ENCODE results near the gene C1D.

The C1D gene, protein sequence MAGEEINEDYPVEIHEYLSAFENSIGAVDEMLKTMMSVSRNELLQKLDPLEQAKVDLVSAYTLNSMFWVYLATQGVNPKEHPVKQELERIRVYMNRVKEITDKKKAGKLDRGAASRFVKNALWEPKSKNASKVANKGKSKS

GRCh38 chr2:68062680-68063387, at the start of gene C1D:
Gene C1D, minus strand, starts transcription at chr2:68063004. Its CDS starts 15,694 bp downstream, at chr2:68047310.
- Mint-ChIP-seq H3K27ac (peak within 1 kb of the TSS; percentile 97), H3K4me1 (peaks cover 32% of the 10 kb centered on the region), H3K4me3 (peak within 1 kb of the TSS; percentile 94), H3K36me3 (peaks cover 1% of the 10 kb centered on the region), H3K9me3 (no peaks in the 10 kb centered on the region), H3K27me3 (peaks cover 4% of the 10 kb centered on the region)
- CTCF ChIA-PET, result interaction anchor here (1.5 kb wide), 1 partner anchor 220 kb away, joined by 3 read pairs; no protein-coding TSS in a partner anchor
- DNase-seq, result peak; percentile 94

- CTCF ChIA-PET, result interaction anchor here (3.8 kb wide), 1 partner anchor 12 kb away, joined by 12 read pairs; no protein-coding TSS in a partner anchor
- peaks cover 12% of the 10 kb centered on the region for H3K9me3 Mint-ChIP-seq
- H3K4me3 Mint-ChIP-seq, result no peak overlapping the region
- peaks cover 5% of the 10 kb centered on the region for H3K36me3 Mint-ChIP-seq
- H3K4me1 Mint-ChIP-seq, result no peaks in the 10 kb centered on the region
- no peaks in the 10 kb centered on the region for H3K27me3 Mint-ChIP-seq
- H3K27ac Mint-ChIP-seq, result no peak overlapping the region
- DNase-seq, result no peak
Measured at GRCh38 chr2:68110102-68110501, 47.3 kb upstream of the C1D start.

DNA sequence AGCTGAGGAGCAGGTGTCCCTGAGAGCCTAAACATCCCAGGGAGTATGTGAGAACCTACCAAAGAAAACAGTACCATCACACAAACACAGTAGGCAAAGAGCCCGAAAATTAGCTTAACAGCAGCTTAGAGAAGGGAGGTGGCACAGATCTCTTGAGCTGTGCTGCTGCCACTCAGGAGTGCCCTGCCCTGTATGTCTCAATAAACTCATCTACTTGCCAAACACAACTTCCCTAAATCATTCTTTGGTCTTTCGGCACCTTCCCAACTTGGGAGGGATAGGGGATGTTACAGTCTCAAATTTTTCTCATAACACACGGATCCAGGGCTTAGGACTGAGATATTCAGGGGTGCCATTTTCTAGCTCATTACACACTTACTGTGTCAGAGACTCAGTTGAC, 45.3 kb upstream of the C1D start:
- Mint-ChIP-seq H3K4me3 (no peak overlapping the region), H3K9me3 (peaks cover 14% of the 10 kb centered on the region), H3K36me3 (peaks cover 5% of the 10 kb centered on the region), H3K4me1 (no peaks in the 10 kb centered on the region), H3K27me3 (no peaks in the 10 kb centered on the region), H3K27ac (no peak overlapping the region)
- CTCF ChIA-PET, result interaction anchor here (0.6 to 3.8 kb wide), 4 partner anchors 14 to 184 kb away, joined by 3 to 12 read pairs (median 4); no protein-coding TSS in a partner anchor
- no peak for DNase-seq

DNA sequence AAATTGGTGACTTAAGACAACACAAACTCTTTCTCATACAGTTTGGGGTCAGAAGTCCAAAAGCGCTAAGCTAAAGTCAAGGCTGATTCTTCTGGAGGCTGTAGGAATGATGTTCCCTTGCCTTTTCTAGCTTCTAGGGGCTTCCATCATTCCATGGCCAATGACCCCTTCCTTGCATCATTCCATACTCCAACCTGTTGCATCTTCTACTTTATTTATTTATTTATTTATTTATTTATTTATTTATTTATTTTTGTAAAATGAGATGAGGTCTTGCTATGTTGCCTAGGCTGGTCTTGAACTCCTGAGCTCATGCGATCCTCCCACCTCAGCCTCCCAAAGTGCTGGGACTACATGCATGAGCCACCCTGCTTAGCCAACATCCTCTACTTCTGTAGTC, 44.7 kb upstream of the C1D start:
- H3K27me3 Mint-ChIP-seq, result no peaks in the 10 kb centered on the region
- no peaks in the 10 kb centered on the region for H3K4me1 Mint-ChIP-seq
- H3K36me3 Mint-ChIP-seq, result peaks cover 5% of the 10 kb centered on the region
- CTCF ChIA-PET, result interaction anchor here (3.8 kb wide), 1 partner anchor 14 kb away, joined by 12 read pairs; no protein-coding TSS in a partner anchor
- H3K9me3 Mint-ChIP-seq, result peaks cover 14% of the 10 kb centered on the region
- no peak overlapping the region for H3K27ac Mint-ChIP-seq
- DNase-seq, result no peak
- no peak overlapping the region for H3K4me3 Mint-ChIP-seq

GRCh38 chr2:68104111-68104835, 41.5 kb upstream of the C1D start:
- no peaks in the 10 kb centered on the region for H3K4me1 Mint-ChIP-seq
- CTCF ChIA-PET, result no interaction called here
- H3K9me3 Mint-ChIP-seq, result peaks cover 14% of the 10 kb centered on the region
- H3K36me3 Mint-ChIP-seq, result peaks cover 5% of the 10 kb centered on the region
- no peak for DNase-seq
- no peak overlapping the region for H3K4me3 Mint-ChIP-seq
- no peaks in the 10 kb centered on the region for H3K27me3 Mint-ChIP-seq
- no peak overlapping the region for H3K27ac Mint-ChIP-seq

DNA sequence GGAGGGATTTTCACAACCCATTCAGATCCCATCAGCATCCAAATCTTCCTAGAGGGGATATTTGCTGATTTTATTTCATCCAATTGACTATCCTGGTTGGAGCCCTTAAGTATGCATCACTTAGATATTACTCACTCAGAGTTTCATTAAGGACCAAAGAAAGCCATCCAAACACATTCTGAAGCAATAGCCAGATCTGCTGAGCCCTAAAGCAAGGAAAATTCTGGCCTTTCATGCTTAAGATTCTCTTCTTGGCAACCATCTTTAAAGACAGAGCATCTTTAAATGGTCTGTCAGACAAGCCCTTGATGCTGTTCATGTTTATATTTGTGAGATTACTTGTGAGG, 40.9 kb upstream of the C1D start:
- Mint-ChIP-seq H3K36me3 (peaks cover 5% of the 10 kb centered on the region), H3K9me3 (peaks cover 14% of the 10 kb centered on the region), H3K4me3 (no peak overlapping the region), H3K27ac (no peak overlapping the region), H3K4me1 (peaks cover 3% of the 10 kb centered on the region), H3K27me3 (no peaks in the 10 kb centered on the region)
- DNase-seq, result no peak
- CTCF ChIA-PET, result no interaction called here

DNA sequence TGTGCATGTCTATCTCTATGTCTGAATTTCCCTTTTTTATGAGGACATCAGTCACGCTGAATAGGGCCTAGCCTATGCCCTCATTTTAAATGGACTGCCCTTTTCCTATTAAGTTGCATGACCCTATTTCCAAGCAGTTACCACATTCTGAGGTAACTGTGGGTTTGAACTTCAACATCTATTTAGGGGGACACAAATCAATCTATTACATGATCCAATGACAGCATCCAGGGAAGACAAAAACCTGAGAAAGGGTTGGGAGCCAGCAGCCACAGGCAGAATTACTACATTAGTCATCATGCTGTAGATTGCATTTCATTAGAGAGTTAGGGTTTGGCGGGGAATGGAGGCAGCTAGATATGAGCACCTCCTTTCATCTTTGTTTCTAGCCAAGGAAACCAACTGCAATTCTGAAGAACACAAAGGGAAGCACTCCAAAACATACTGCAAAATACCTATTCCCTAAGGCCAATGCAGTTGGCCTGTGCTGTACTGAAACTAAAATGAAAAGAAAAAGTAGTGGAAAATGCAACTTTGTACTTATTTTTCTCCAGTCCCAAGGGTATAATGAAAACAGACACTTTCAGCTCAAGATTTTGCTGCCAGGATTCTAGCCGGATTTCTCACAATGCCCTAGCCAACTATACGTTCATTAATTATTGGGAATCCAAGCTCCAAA, 40.4 kb upstream of the C1D start:
- Mint-ChIP-seq H3K9me3 (peaks cover 14% of the 10 kb centered on the region), H3K36me3 (peaks cover 5% of the 10 kb centered on the region), H3K27ac (no peak overlapping the region), H3K4me1 (peaks cover 3% of the 10 kb centered on the region), H3K4me3 (no peak overlapping the region), H3K27me3 (no peaks in the 10 kb centered on the region)
- CTCF ChIA-PET, result no interaction called here
- no peak for DNase-seq

DNA sequence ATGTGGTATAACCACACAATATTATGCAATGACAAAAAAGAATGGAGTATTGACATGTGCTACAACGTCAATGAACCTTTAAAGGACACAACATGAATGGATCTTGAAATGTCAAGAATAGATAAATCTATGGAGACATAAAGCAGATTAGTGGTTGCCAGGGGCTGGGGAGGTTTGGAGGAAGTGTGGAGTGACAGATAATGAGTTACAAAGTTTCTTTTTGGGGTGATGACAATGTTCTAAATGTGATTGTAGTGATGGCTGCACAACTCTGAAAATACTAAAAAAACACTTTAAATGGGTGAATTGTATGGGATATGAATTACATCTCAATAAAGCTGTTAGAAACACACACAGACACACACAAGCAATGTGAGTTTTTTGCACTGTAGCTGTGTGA, 37.4 kb upstream of the C1D start:
- no peak overlapping the region for H3K27ac Mint-ChIP-seq
- no peaks in the 10 kb centered on the region for H3K27me3 Mint-ChIP-seq
- H3K4me3 Mint-ChIP-seq, result no peak overlapping the region
- H3K4me1 Mint-ChIP-seq, result peaks cover 3% of the 10 kb centered on the region
- H3K9me3 Mint-ChIP-seq, result peaks cover 2% of the 10 kb centered on the region
- DNase-seq, result no peak
- CTCF ChIA-PET, result no interaction called here
- H3K36me3 Mint-ChIP-seq, result no peaks in the 10 kb centered on the region

DNA sequence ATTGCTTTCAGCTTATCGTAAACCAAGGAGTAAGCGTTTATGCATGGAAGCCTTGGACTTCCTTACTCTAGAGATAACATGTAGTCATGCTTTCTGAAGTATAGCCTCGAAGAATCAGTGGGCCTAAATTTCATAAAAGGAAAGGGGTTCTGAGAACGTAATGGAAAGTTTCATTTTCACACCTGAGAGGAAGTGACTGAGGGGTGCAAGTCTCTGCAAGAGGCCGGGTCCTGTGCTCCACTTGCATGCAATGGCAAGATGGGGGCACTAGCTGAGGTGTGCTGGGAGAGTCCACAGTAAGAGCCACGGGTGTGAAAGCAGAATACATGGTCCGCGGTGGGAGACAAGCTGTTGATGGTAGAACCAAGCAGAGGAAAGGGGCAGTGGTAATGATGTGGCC, 36.5 kb upstream of the C1D start:
- no peaks in the 10 kb centered on the region for H3K27me3 Mint-ChIP-seq
- no peak overlapping the region for H3K4me3 Mint-ChIP-seq
- DNase-seq, result no peak
- no peaks in the 10 kb centered on the region for H3K36me3 Mint-ChIP-seq
- H3K9me3 Mint-ChIP-seq, result no peaks in the 10 kb centered on the region
- CTCF ChIA-PET, result no interaction called here
- no peak overlapping the region for H3K27ac Mint-ChIP-seq
- peaks cover 3% of the 10 kb centered on the region for H3K4me1 Mint-ChIP-seq

DNA sequence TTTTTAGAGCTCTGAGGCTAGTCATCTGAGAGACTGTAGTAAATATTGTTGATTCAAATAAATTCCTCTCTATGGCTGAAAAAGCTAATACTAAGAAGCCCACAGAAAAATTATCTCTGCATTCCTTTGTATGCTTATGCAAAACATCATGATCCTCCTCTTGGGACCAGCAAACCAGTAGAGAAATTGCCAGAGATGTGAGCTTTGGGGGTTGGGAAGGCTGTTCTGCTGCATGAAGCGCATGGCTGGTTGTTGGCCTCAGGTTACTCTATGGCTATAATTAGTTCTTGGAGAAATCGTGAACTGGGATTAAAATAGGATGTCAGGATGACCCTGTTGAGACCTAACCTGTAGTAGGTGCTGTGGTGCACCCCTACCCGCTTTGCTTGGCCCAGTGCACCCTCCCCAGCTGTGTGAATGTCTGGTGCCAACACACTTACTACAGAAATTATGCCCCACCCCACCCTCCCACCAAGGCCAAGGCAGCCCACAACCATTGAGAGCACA, 35.5 kb upstream of the C1D start:
- no peak for DNase-seq
- no peaks in the 10 kb centered on the region for H3K9me3 Mint-ChIP-seq
- CTCF ChIA-PET, result interaction anchor here (1.6 kb wide), 1 partner anchor 193 kb away, joined by 3 read pairs; no protein-coding TSS in a partner anchor
- H3K4me3 Mint-ChIP-seq, result no peak overlapping the region
- H3K36me3 Mint-ChIP-seq, result no peaks in the 10 kb centered on the region
- no peak overlapping the region for H3K27ac Mint-ChIP-seq
- H3K4me1 Mint-ChIP-seq, result peaks cover 3% of the 10 kb centered on the region
- H3K27me3 Mint-ChIP-seq, result no peaks in the 10 kb centered on the region

DNA sequence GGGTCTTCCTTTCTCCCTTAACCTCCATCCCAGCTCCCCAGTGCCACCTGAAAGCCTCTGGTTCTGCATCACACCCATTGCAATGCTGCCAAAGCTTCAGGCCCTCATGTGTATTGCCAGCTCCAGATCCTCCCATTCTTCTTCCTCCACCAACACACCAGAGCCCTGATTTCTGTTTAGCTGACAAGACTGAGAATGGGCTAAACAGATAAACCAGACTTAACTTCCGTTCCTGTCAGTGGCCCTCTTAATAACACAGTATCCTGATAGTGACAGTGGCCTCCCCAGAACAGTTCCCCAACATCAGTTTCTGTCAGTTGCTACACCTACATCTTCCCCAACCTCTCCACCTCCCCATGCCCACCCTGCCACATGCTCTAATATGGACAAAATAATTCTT, 31.3 kb upstream of the C1D start:
- CTCF ChIA-PET, result no interaction called here
- H3K27ac Mint-ChIP-seq, result no peak overlapping the region
- DNase-seq, result no peak
- no peaks in the 10 kb centered on the region for H3K36me3 Mint-ChIP-seq
- no peak overlapping the region for H3K4me3 Mint-ChIP-seq
- no peaks in the 10 kb centered on the region for H3K27me3 Mint-ChIP-seq
- no peaks in the 10 kb centered on the region for H3K9me3 Mint-ChIP-seq
- peaks cover 13% of the 10 kb centered on the region for H3K4me1 Mint-ChIP-seq

- no peak overlapping the region for H3K27ac Mint-ChIP-seq
- no peak overlapping the region for H3K4me3 Mint-ChIP-seq
- DNase-seq, result no peak
- no peaks in the 10 kb centered on the region for H3K9me3 Mint-ChIP-seq
- CTCF ChIA-PET, result no interaction called here
- no peaks in the 10 kb centered on the region for H3K36me3 Mint-ChIP-seq
- no peaks in the 10 kb centered on the region for H3K27me3 Mint-ChIP-seq
- peaks cover 12% of the 10 kb centered on the region for H3K4me1 Mint-ChIP-seq
Measured at GRCh38 chr2:68093634-68094033, 30.8 kb upstream of the C1D start.

DNA sequence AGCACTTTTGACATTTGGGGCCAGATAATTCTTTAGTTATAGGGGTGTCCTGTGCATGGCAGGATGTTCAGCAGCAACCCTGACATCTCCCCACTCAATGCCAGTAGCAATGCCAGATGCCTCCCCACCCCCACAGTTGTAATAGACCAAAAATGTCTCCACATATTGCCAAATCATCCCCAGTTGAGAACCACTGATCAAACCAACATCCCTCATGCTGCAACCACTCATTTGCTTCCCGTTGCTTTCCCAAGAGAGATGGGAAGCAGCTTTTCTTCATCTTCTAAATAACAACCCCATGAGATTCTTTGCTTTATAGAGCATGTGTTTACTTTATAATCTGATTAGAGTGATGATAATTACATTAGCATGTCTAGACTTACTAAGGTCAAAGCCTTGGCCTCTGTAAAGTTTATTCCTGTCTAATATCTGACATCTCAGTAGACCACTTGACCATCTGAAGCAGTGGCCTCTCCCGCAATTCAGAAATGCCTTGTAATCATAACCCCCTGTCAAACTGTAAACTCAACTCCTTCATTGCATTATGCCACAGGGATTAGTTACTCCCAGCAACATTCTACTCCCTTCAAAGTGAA, 28.7 kb upstream of the C1D start:
- Mint-ChIP-seq H3K4me1 (peaks cover 12% of the 10 kb centered on the region), H3K27ac (no peak overlapping the region), H3K27me3 (no peaks in the 10 kb centered on the region), H3K36me3 (no peaks in the 10 kb centered on the region), H3K9me3 (no peaks in the 10 kb centered on the region), H3K4me3 (no peak overlapping the region)
- CTCF ChIA-PET, result no interaction called here
- no peak for DNase-seq

GRCh38 chr2:68089961-68090360, 27.2 kb upstream of the C1D start:
- Mint-ChIP-seq H3K9me3 (no peaks in the 10 kb centered on the region), H3K36me3 (no peaks in the 10 kb centered on the region), H3K4me3 (no peak overlapping the region), H3K4me1 (peaks cover 12% of the 10 kb centered on the region), H3K27me3 (no peaks in the 10 kb centered on the region), H3K27ac (no peak overlapping the region)
- CTCF ChIA-PET, result no interaction called here
- DNase-seq, result no peak
